GM12878 (cell line): ENCODE data around the gene NUBPL. TPM values are rescaled to one million over a fixed set of nuclear protein-coding genes. Genes with fewer than 3 reads are reported as not detected.

ENCODE experiments used
- ATAC-seq: fragments of 200-7000 bp; cut with Tn5 transposase; 3 replicates; pipeline ENCODE4 v1.9.1; 2020; ENCODE audit warnings: mild to moderate bottlenecking, moderate library complexity
- BruUV-seq: library from RNA; stranded (reverse); fragments of 400-500 nt; replicated peaks from 2 replicates; lab custom pipeline; 2021; lab: Mats Ljungman, UMichigan
- CTCF ChIA-PET: fragments of 300-600 bp; sonication (Branson Sonifier 250); formaldehyde crosslinking; extraction: SDS; loops from one replicate; lab custom pipeline; 2021; ENCODE audit warnings: inconsistent platforms; lab: Yijun Ruan, JAX
- POLR2A ChIA-PET: fragments of 350-600 bp; formaldehyde crosslinking; extraction: SDS; loops from one replicate; lab custom pipeline; 2021; ENCODE audit warnings: inconsistent platforms; lab: Charles Lee
- RAD21 ChIA-PET: fragments of 300-600 bp; sonication (Branson Sonifier 250); formaldehyde crosslinking; loops from one replicate; lab custom pipeline; 2023; ENCODE audit warnings: antibody characterized with exemption; ENCODE audit not compliant: unreplicated experiment; lab: Charles Lee
- SMC1A ChIA-PET: fragments of 300-600 bp; sonication (Branson Sonifier 250); formaldehyde crosslinking; loops from one replicate; lab custom pipeline; 2023; ENCODE audit not compliant: unreplicated experiment, uncharacterized antibody; lab: Charles Lee
- DNase-seq: peaks from one replicate; pipeline ENCODE4 v3.0.0-alpha.2; 2011; ENCODE audit warnings: low read depth, low spot score
- FAIRE-seq: peaks from 3 replicates; lab custom pipeline; 2011; peaks lifted over from hg19 to GRCh38; lab: Jason Lieb, UNC
- H2AFZ ChIP-seq: 2 replicates; pipeline ENCODE4 v1.6.0; 2011; ENCODE audit warnings: low read depth, low read length, control low read depth; ENCODE audit not compliant: control insufficient read depth
- H3K27ac ChIP-seq: 2 replicates; pipeline ENCODE4 v1.5.1; 2011; ENCODE audit warnings: control low read depth; ENCODE audit not compliant: control insufficient read depth, insufficient read depth
- H3K27me3 ChIP-seq, 2 experiments: replicated peaks in 1 of 2; 2 replicates each; pipeline versions ENCODE4 v1.6.0 to v1.6.1; 2011; ENCODE audit warnings: low read length in 1 of 2; ENCODE audit not compliant: control insufficient read depth in 2 of 2, insufficient read depth in 2 of 2
- H3K36me3 ChIP-seq, 2 experiments: 2 replicates each; pipeline ENCODE4 v1.5.1; 2011; ENCODE audit warnings: low read length in 1 of 2; ENCODE audit not compliant: control insufficient read depth in 2 of 2, insufficient read depth in 2 of 2
- H3K4me1 ChIP-seq: 2 replicates; pipeline ENCODE4 v1.6.1; 2011; ENCODE audit warnings: mild to moderate bottlenecking, low read length, moderate library complexity, mixed read lengths; ENCODE audit not compliant: control insufficient read depth, insufficient read depth
- H3K4me2 ChIP-seq: 2 replicates; pipeline ENCODE4 v1.6.0; 2011; ENCODE audit warnings: control low read depth; ENCODE audit not compliant: control insufficient read depth, insufficient read depth
- H3K4me3 ChIP-seq: fragments of 200-600 bp; sonication (generic); 2 replicates; pipeline ENCODE4 v1.5.1; 2016
- H3K79me2 ChIP-seq: 2 replicates; pipeline ENCODE4 v1.6.0; 2011; ENCODE audit warnings: low read length; ENCODE audit not compliant: control insufficient read depth, insufficient read depth
- H3K9ac ChIP-seq: 2 replicates; pipeline ENCODE4 v1.8.0; 2011; ENCODE audit warnings: low read length, control low read depth, mixed read lengths; ENCODE audit not compliant: control insufficient read depth, insufficient read depth
- H3K9me3 ChIP-seq: replicated peaks from 3 replicates; pipeline ENCODE4 v1.5.1; 2011; ENCODE audit warnings: mild to moderate bottlenecking, low read length; ENCODE audit not compliant: control insufficient read depth, insufficient read depth
- H4K20me1 ChIP-seq: 2 replicates; pipeline ENCODE4 v1.6.0; 2011; ENCODE audit not compliant: control insufficient read depth, insufficient read depth
- CBX5 ChIP-seq: sonication (generic); IDR thresholded peaks from 2 replicates; pipeline ENCODE4 v1.6.1; 2016; ENCODE audit warnings: low read depth, moderate library complexity, mild to moderate bottlenecking, inconsistent platforms
- CHD2 ChIP-seq: IDR thresholded peaks from 2 replicates; pipeline ENCODE4 v1.6.1; 2011; ENCODE audit warnings: low read depth, low read length, improper control_type of control experiment, borderline replicate concordance
- CREM ChIP-seq: IDR thresholded peaks from 2 replicates; pipeline ENCODE4 v1.6.1; 2014; ENCODE audit warnings: antibody characterized with exemption, low read depth
- DPF2 ChIP-seq: fragments of 450-650 bp; IDR thresholded peaks from 2 replicates; pipeline ENCODE4 v1.6.1; 2017; ENCODE audit warnings: mild to moderate bottlenecking
- ETV6 ChIP-seq, 2 experiments: fragments of 450-650 bp in 1 of 2; IDR thresholded peaks in 1 of 2; conservative IDR thresholded peaks in 1 of 2; 2 replicates each; pipeline ENCODE4 v1.6.1; 2014; ENCODE audit warnings: antibody characterized with exemption in 1 of 2, borderline replicate concordance in 1 of 2, low read depth in 1 of 2, mild to moderate bottlenecking in 1 of 2, moderate library complexity in 1 of 2
- FOXM1 ChIP-seq: IDR thresholded peaks from 2 replicates; pipeline ENCODE4 v1.6.1; 2012; ENCODE audit warnings: low read depth, mild to moderate bottlenecking, inconsistent platforms, low read length, moderate library complexity
- HDAC6 ChIP-seq: fragments of 200-600 bp; sonication (generic); IDR thresholded peaks from one replicate; pipeline ENCODE4 v1.8.0; 2017; ENCODE audit warnings: antibody characterized with exemption; ENCODE audit not compliant: unreplicated experiment
- MAX ChIP-seq: IDR thresholded peaks from 2 replicates; pipeline ENCODE4 v1.6.1; 2012; ENCODE audit warnings: low read depth, low read length, improper control_type of control experiment
- MEF2A ChIP-seq: IDR thresholded peaks from 2 replicates; pipeline ENCODE4 v1.6.1; 2011; ENCODE audit warnings: low read depth, mild to moderate bottlenecking, low read length, moderate library complexity; ENCODE audit not compliant: insufficient read depth
- PAX5 ChIP-seq: IDR thresholded peaks from 2 replicates; pipeline ENCODE4 v1.6.1; 2011; ENCODE audit warnings: low read depth, low read length, borderline replicate concordance
- PAX8 ChIP-seq: fragments of 450-650 bp; IDR thresholded peaks from 2 replicates; pipeline ENCODE4 v1.6.1; 2017; ENCODE audit warnings: mild to moderate bottlenecking, moderate library complexity
- RB1 ChIP-seq: fragments of 450-650 bp; formaldehyde crosslinking; IDR thresholded peaks from 2 replicates; pipeline ENCODE4 v1.6.1; 2017; ENCODE audit warnings: mild to moderate bottlenecking, borderline replicate concordance
- RUNX3 ChIP-seq: IDR thresholded peaks from 2 replicates; pipeline ENCODE4 v1.6.1; 2012; ENCODE audit warnings: low read length, inconsistent platforms
- SREBF1 ChIP-seq: IDR thresholded peaks from 2 replicates; pipeline ENCODE4 v1.6.1; 2012; ENCODE audit warnings: mild to moderate bottlenecking, low read length
- SRF ChIP-seq, 2 experiments: IDR thresholded peaks; 2 replicates each; pipeline ENCODE4 v1.6.1; 2011; ENCODE audit warnings: low read depth in 2 of 2, low read length in 2 of 2, mild to moderate bottlenecking in 1 of 2, moderate library complexity in 1 of 2
- YBX1 ChIP-seq: fragments of 450-650 bp; IDR thresholded peaks from 2 replicates; pipeline ENCODE4 v1.6.1; 2016; ENCODE audit warnings: antibody characterized with exemption
- YY1 ChIP-seq: IDR thresholded peaks from 2 replicates; pipeline ENCODE4 v1.6.1; 2011; ENCODE audit warnings: low read depth, mild to moderate bottlenecking, low read length
- ZNF384 ChIP-seq: IDR thresholded peaks from 2 replicates; pipeline ENCODE4 v1.6.1; 2012; ENCODE audit warnings: low read depth, mild to moderate bottlenecking, low read length, improper control_type of control experiment, borderline replicate concordance
- ZNF622 ChIP-seq: fragments of 450-650 bp; IDR thresholded peaks from 2 replicates; pipeline ENCODE4 v1.6.1; 2017; ENCODE audit warnings: mild to moderate bottlenecking, inconsistent platforms
- WGBS: methylation state at CpG from one replicate; pipeline ENCODE4 v1.1.6; 2016; ENCODE audit warnings: low lambda C conversion rate; ENCODE audit not compliant: insufficient replicate concordance, insufficient coverage; ENCODE audit errors: missing lambda C conversion rate; 5-methylcytosine and 5-hydroxymethylcytosine counted together
- in situ Hi-C: fragments of 300-500 bp; cut with MboI; formaldehyde crosslinking; loops from 9 replicates; pipeline ENCODE4 v1.14.3; 2018; ENCODE audit warnings: mixed read lengths
- intact Hi-C: fragments of 100-400 bp; cut with micrococcal nuclease; formaldehyde crosslinking; loops from one replicate; pipeline ENCODE4 v1.14.2; 2022; ENCODE audit not compliant: unreplicated experiment
- polyA plus RNA-seq, 11 experiments: library from polyadenylated mRNA; depleted of rRNA in 4 of 11; unstranded in 6 of 11; stranded (reverse) in 5 of 11; fragments of >200 nt; fragmentation: Nextera tagmentation in 4 of 11; fragmentation: Illumina TruSeq in 1 of 11; extraction: Ambion mirVana in 4 of 11; extraction: Trizol in 1 of 11; gene quantifications; 1 replicate in 1 of 11; 2 replicates in 10 of 11; pipeline versions ENCODE4 v1.2.1 to v1.2.3, GENCODE V29; 2011 to 2016; ENCODE audit warnings: inconsistent platforms in 2 of 11, missing spikeins in 2 of 11, low read depth in 1 of 11
- total RNA-seq, 4 experiments: library from RNA; depleted of rRNA in 3 of 4; stranded (reverse); fragments of >200 nt in 3 of 4; fragmentation: Illumina TruSeq in 1 of 4; extraction: Trizol in 1 of 4; gene quantifications; 2 replicates each; pipeline versions ENCODE4 v1.2.1 to v1.2.3, GENCODE V29; 2013 to 2021
- TF ChIP-seq, protein P1 (sequence below): fragments of 450-650 bp; IDR thresholded peaks from 2 replicates; pipeline ENCODE4 v1.6.1; 2016; ENCODE audit warnings: mild to moderate bottlenecking

The NUBPL gene
- total and polyA plus RNA-seq, 10 of the 15 experiments (the other 5 are each of a cell fraction or from before 2014, with no cell fraction given) = 3.4 to 11.6 (median 8.1) TPM

DNA sequence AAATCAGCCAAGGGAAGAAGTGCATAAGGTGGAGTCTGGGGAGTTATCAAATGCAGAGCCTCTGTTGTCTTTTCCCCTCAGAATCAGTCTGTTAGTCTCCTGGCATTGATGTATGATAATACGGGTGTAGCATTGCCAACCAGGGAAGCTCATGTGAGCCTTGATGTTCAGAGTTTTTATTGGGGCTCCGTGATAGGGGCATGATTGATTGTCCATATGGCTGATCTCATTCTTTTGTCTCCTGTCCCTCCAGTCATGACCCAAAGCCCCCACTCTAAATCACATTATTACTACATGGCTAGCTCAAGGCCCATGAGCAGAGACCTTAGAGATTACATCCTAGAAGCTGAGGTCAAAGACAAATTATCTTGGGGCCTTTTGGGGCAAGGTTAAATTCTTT is 140.9 kb downstream of the NUBPL start:
- H3K27ac ChIP-seq = no peak overlapping the region
- no peak for DNase-seq
- no peaks in the 10 kb centered on the region; the same call in 1 of the 3 replicates for H3K9me3 ChIP-seq
- in situ Hi-C loops = no loop called here
- TF ChIP-seq, protein P1, sequence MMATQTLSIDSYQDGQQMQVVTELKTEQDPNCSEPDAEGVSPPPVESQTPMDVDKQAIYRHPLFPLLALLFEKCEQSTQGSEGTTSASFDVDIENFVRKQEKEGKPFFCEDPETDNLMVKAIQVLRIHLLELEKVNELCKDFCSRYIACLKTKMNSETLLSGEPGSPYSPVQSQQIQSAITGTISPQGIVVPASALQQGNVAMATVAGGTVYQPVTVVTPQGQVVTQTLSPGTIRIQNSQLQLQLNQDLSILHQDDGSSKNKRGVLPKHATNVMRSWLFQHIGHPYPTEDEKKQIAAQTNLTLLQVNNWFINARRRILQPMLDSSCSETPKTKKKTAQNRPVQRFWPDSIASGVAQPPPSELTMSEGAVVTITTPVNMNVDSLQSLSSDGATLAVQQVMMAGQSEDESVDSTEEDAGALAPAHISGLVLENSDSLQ = no peak
- TF ChIP-seq RB1 (no peak), ETV6 (conservative IDR thresholded peaks at IDR 0.05 in 1 of 2, IDR thresholded peaks at IDR 0.05 in 1 of 2; ENCODE audit: borderline replicate concordance in 1 of 2, low read depth in 1 of 2) (no peak), MEF2A (no peak), CHD2 (no peak), ZNF622 (no peak), HDAC6 (no peak), YY1 (no peak), SRF (IDR thresholded peaks at IDR 0.05; ENCODE audit: low read depth in 2 of 2, low read length in 2 of 2) (no peak), ZNF384 (no peak), MAX (no peak), FOXM1 (no peak), YBX1 (no peak), DPF2 (no peak), CBX5 (no peak), SREBF1 (no peak), CREM (no peak), PAX5 (no peak), RUNX3 (no peak), PAX8 (no peak)
- TF ChIP-seq, all 136 proteins: peak for 0
- no peaks in the 10 kb centered on the region for H3K4me1 ChIP-seq
- H4K20me1 ChIP-seq = no peaks in the 10 kb centered on the region
- intact Hi-C loops = no loop called here
- H3K79me2 ChIP-seq = no peaks in the 10 kb centered on the region
- POLR2A ChIA-PET = no interaction called here
- ATAC-seq = no peak
- no peak overlapping the region for H3K4me3 ChIP-seq
- CTCF ChIA-PET = no interaction called here
- H3K36me3 ChIP-seq = no peaks in the 10 kb centered on the region
- FAIRE-seq = no peak
- no TSS peak for BruUV-seq
- SMC1A ChIA-PET = no interaction called here
- RAD21 ChIA-PET = no interaction called here
- H2AFZ ChIP-seq = no peak overlapping the region
- WGBS = 96% methylated on average over 2 of the region's 2 CpGs
- no peak overlapping the region for H3K4me2 ChIP-seq
- H3K27me3 ChIP-seq = no peaks in the 10 kb centered on the region
- H3K9ac ChIP-seq = no peak overlapping the region
